SK-N-SH (cell line): Measurements from ENCODE around the gene CD160.

Source experiments
- CTCF ChIP-seq: fragments of 200-600 bp; sonication (generic); IDR thresholded peaks from 2 replicates; pipeline ENCODE4 v1.6.1; 2017; ENCODE audit warnings: antibody characterized with exemption, mild to moderate bottlenecking, moderate library complexity
- ELF1 ChIP-seq: IDR thresholded peaks from 2 replicates; pipeline ENCODE4 v1.4.0; 2012
- IRF3 ChIP-seq: fragments of 150-350 bp; IDR thresholded peaks from 2 replicates; pipeline ENCODE4 v1.6.1; 2016; ENCODE audit warnings: mild to moderate bottlenecking, low read depth, low read length
- POLR2AphosphoS5 ChIP-seq: IDR thresholded peaks from 2 replicates; pipeline ENCODE4 v1.6.1; 2012; ENCODE audit warnings: low read depth, low read length
- RAD21 ChIP-seq: IDR thresholded peaks from 2 replicates; pipeline ENCODE4 v1.6.1; 2012; ENCODE audit warnings: mild to moderate bottlenecking, low read length
- RFX5 ChIP-seq: IDR thresholded peaks from 2 replicates; pipeline ENCODE4 v1.6.1; 2012; ENCODE audit warnings: mild to moderate bottlenecking, improper control_type of control experiment, low read length

- no peak for TF ChIP-seq CTCF
- TF ChIP-seq IRF3 = no peak
- no peak for TF ChIP-seq ELF1
- TF ChIP-seq POLR2AphosphoS5 = no peak
- TF ChIP-seq RFX5 = no peak
- no peak for TF ChIP-seq RAD21
Measured at GRCh38 chr1:145696630-145696960, 22.7 kb upstream of the CD160 start.
